GM12891 (cell line): Measurements from ENCODE around the gene OR6C1. TPM values are rescaled to one million over a fixed set of nuclear protein-coding genes. Genes with fewer than 3 reads are reported as not detected.
"Not testable (repeated sequence)": the region's sequence is repeated elsewhere in the genome, so short reads cannot be mapped to it uniquely, and the experiment has no call there.

Source experiments
- DNase-seq: peaks from one replicate; pipeline ENCODE4 v3.0.0; 2011; ENCODE audit warnings: low spot score; ENCODE audit not compliant: insufficient read length
- FAIRE-seq: peaks from 2 replicates; lab custom pipeline; 2011; peaks lifted over from hg19 to GRCh38; lab: Jason Lieb, UNC
- PAX5 ChIP-seq: IDR thresholded peaks from 2 replicates; pipeline ENCODE4 v1.6.1; 2011; ENCODE audit warnings: low read length, moderate library complexity, mild to moderate bottlenecking; ENCODE audit not compliant: insufficient read depth, severe bottlenecking
- POLR2A ChIP-seq: IDR thresholded peaks from 2 replicates; pipeline ENCODE4 v1.6.1; 2011; ENCODE audit warnings: low read depth, low read length, control low read depth
- POLR2AphosphoS5 ChIP-seq: IDR thresholded peaks from 2 replicates; pipeline ENCODE4 v1.6.1; 2011; ENCODE audit warnings: low read depth, low read length, control low read depth
- POU2F2 ChIP-seq: IDR thresholded peaks from 2 replicates; pipeline ENCODE4 v1.6.1; 2011; ENCODE audit warnings: low read depth, mild to moderate bottlenecking, control low read depth, low read length, moderate library complexity
- SPI1 ChIP-seq: IDR thresholded peaks from 2 replicates; pipeline ENCODE4 v1.6.1; 2011; ENCODE audit warnings: low read depth, low read length, control low read depth
- TAF1 ChIP-seq: IDR thresholded peaks from 2 replicates; pipeline ENCODE4 v1.6.1; 2011; ENCODE audit warnings: low read depth, low read length, control low read depth
- polyA plus RNA-seq: library from polyadenylated mRNA; unstranded; fragments of >200 nt; gene quantifications from one replicate; pipeline ENCODE4 v1.2.1, GENCODE V29; 2012; ENCODE audit warnings: low read depth, missing spikeins, inconsistent platforms; ENCODE audit not compliant: missing spikeins

OR6C1 gene
- polyA plus RNA-seq = not detected

- no peak for TF ChIP-seq SPI1
- TF ChIP-seq POU2F2 = no peak
- TF ChIP-seq POLR2A = no peak
- no peak for TF ChIP-seq PAX5
- no peak for TF ChIP-seq POLR2AphosphoS5
- DNase-seq (no peak), FAIRE-seq (no peak)
Measured at GRCh38 chr12:55314043-55314442, at the start of gene OR6C1. Gene OR6C1, plus strand, starts transcription at chr12:55314343. Its CDS starts 6,257 bp downstream, at chr12:55320600.

GRCh38 chr12:55280991-55281390 lies 33.2 kb upstream of the OR6C1 start:
- DNase-seq (no peak), FAIRE-seq (no peak)
- TF ChIP-seq POU2F2 (no peak), POLR2A (no peak), POLR2AphosphoS5 (no peak), TAF1 (no peak)

GRCh38 chr12:55289999-55290398 lies 24.1 kb upstream of the OR6C1 start:
- FAIRE-seq = no peak
- no peak for TF ChIP-seq POLR2AphosphoS5
- no peak for TF ChIP-seq SPI1
- TF ChIP-seq PAX5 = no peak
- no peak for TF ChIP-seq POLR2A
- DNase-seq = no peak

GRCh38 chr12:55296469-55296868 lies 17.7 kb upstream of the OR6C1 start, which contains the start of gene OR6C6:
Gene OR6C6, minus strand, starts transcription at chr12:55296569. Its CDS starts 1,337 bp downstream, at chr12:55295232.
- no peak for TF ChIP-seq TAF1
- no peak for TF ChIP-seq POLR2A
- no peak for TF ChIP-seq PAX5
- TF ChIP-seq SPI1 = no peak
- no peak for TF ChIP-seq POU2F2
- no peak for TF ChIP-seq POLR2AphosphoS5
- no peak for FAIRE-seq

GRCh38 chr12:55320201-55320600 lies 6.1 kb downstream of the OR6C1 start:
- FAIRE-seq = no peak
- no peak for TF ChIP-seq TAF1
- TF ChIP-seq SPI1 = no peak
- no peak for TF ChIP-seq PAX5
- no peak for TF ChIP-seq POLR2AphosphoS5
- TF ChIP-seq POLR2A = no peak
- no peak for TF ChIP-seq POU2F2
- no peak for DNase-seq

More at GRCh38 chr12:55296469-55296868, 17.7 kb upstream of the OR6C1 start, which contains the start of gene OR6C6:
- DNase-seq = no peak

- not testable (repeated sequence) for DNase-seq, FAIRE-seq
Measured at GRCh38 chr12:55325801-55326200, 11.7 kb downstream of the OR6C1 start.

- TF ChIP-seq POLR2A (no peak), PAX5 (no peak), POLR2AphosphoS5 (no peak), SPI1 (no peak)
- FAIRE-seq = no peak
Measured at GRCh38 chr12:55330446-55330845, 16.3 kb downstream of the OR6C1 start, which contains the start of gene OR6C3. Gene OR6C3, plus strand, starts transcription at chr12:55330746. Its CDS starts 955 bp downstream, at chr12:55331701.

GRCh38 chr12:55336002-55336401 lies 21.9 kb downstream of the OR6C1 start:
- DNase-seq (no peak), FAIRE-seq (no peak)
- TF ChIP-seq POLR2A (no peak), PAX5 (no peak), POU2F2 (no peak), SPI1 (no peak), TAF1 (no peak)

More at GRCh38 chr12:55330446-55330845, 16.3 kb downstream of the OR6C1 start, which contains the start of gene OR6C3:
- DNase-seq = no peak

- FAIRE-seq, DNase-seq: not testable (repeated sequence)
Measured at GRCh38 chr12:55355338-55355737, 41.2 kb downstream of the OR6C1 start.

- DNase-seq = no peak
- TF ChIP-seq SPI1 (no peak), TAF1 (no peak), POU2F2 (no peak), POLR2AphosphoS5 (no peak), POLR2A (no peak), PAX5 (no peak)
- no peak for FAIRE-seq
Measured at GRCh38 chr12:55362675-55363074, 48.5 kb downstream of the OR6C1 start, which contains the start of gene OR6C75. Gene OR6C75, plus strand, starts transcription at chr12:55362975. Its CDS starts 2,136 bp downstream, at chr12:55365111.

GRCh38 chr12:55365086-55365485 lies 50.9 kb downstream of the OR6C1 start:
- no peak for TF ChIP-seq TAF1
- no peak for TF ChIP-seq POLR2AphosphoS5
- no peak for TF ChIP-seq SPI1
- no peak for TF ChIP-seq POLR2A
- TF ChIP-seq POU2F2 = no peak
- TF ChIP-seq PAX5 = no peak
- DNase-seq (no peak), FAIRE-seq (no peak)
